HepG2 (cell line): ENCODE measurements around the gene ZMIZ1. TPM values are rescaled to one million over a fixed set of nuclear protein-coding genes. Genes with fewer than 3 reads are reported as not detected.

Source experiments
- CREB3 ChIP-seq: sonication (generic); formaldehyde crosslinking; IDR thresholded peaks from 2 replicates; pipeline ENCODE4 v1.5.0; 2020; ENCODE audit warnings: missing genetic modification reagents
- CREBL2 ChIP-seq: sonication (generic); formaldehyde crosslinking; IDR thresholded peaks from 2 replicates; pipeline ENCODE4 v1.8.1; 2023; ENCODE audit warnings: missing genetic modification reagents, mild to moderate bottlenecking, borderline replicate concordance
- ETS1 ChIP-seq: sonication (generic); formaldehyde crosslinking; IDR thresholded peaks from 2 replicates; pipeline ENCODE4 v1.4.0; 2020; ENCODE audit warnings: missing genetic modification reagents
- FOXK1 ChIP-seq: sonication (generic); formaldehyde crosslinking; IDR thresholded peaks from 2 replicates; pipeline ENCODE4 v1.4.0; 2020; ENCODE audit warnings: low read depth, missing genetic modification reagents, borderline replicate concordance
- FOXM1 ChIP-seq: sonication (generic); formaldehyde crosslinking; IDR thresholded peaks from 2 replicates; pipeline ENCODE4 v1.5.0; 2020; ENCODE audit warnings: missing genetic modification reagents
- LBX2 ChIP-seq: sonication (generic); formaldehyde crosslinking; IDR thresholded peaks from 2 replicates; pipeline ENCODE4 v1.5.0; 2020; ENCODE audit warnings: missing genetic modification reagents, mild to moderate bottlenecking, borderline replicate concordance
- POLR2AphosphoS2 ChIP-seq: IDR thresholded peaks from 2 replicates; pipeline ENCODE4 v1.6.1; 2011; ENCODE audit warnings: low read depth, low read length, improper control_type of control experiment
- STAT6 ChIP-seq: sonication (generic); formaldehyde crosslinking; IDR thresholded peaks from 2 replicates; pipeline ENCODE4 v1.4.0; 2020; ENCODE audit warnings: missing genetic modification reagents, mild to moderate bottlenecking, borderline replicate concordance
- THRA ChIP-seq: sonication (generic); formaldehyde crosslinking; IDR thresholded peaks from 2 replicates; pipeline ENCODE4 v1.4.0; 2020; ENCODE audit warnings: missing genetic modification reagents, borderline replicate concordance
- TSC22D2 ChIP-seq: sonication (generic); formaldehyde crosslinking; IDR thresholded peaks from 2 replicates; pipeline ENCODE4 v1.5.1; 2020; ENCODE audit warnings: missing genetic modification reagents, mild to moderate bottlenecking, borderline replicate concordance
- ZHX2 ChIP-seq, 2 experiments: sonication (generic) in 1 of 2; formaldehyde crosslinking in 1 of 2; IDR thresholded peaks; 2 replicates each; pipeline versions ENCODE4 v1.6.1 to v1.9.0; 2014 to 2022; ENCODE audit warnings: antibody characterized with exemption in 1 of 2, borderline replicate concordance in 1 of 2, inconsistent platforms in 1 of 2, low read depth in 1 of 2, missing genetic modification reagents in 1 of 2
- ZNF431 ChIP-seq: sonication (generic); formaldehyde crosslinking; IDR thresholded peaks from 2 replicates; pipeline ENCODE4 v1.9.0; 2022; ENCODE audit warnings: missing genetic modification reagents, low read depth, mild to moderate bottlenecking, borderline replicate concordance
- ZNF451 ChIP-seq: sonication (generic); formaldehyde crosslinking; IDR thresholded peaks from 2 replicates; pipeline ENCODE4 v1.5.0; 2020; ENCODE audit warnings: mild to moderate bottlenecking, missing genetic modification reagents
- ZNF496 ChIP-seq: sonication (generic); formaldehyde crosslinking; IDR thresholded peaks from 2 replicates; pipeline ENCODE4 v1.8.1; 2023; ENCODE audit warnings: mild to moderate bottlenecking, moderate library complexity, missing genetic modification reagents; ENCODE audit not compliant: insufficient replicate concordance
- ZNF558 ChIP-seq: sonication (generic); formaldehyde crosslinking; IDR thresholded peaks from 2 replicates; pipeline ENCODE4 v1.9.0; 2022; ENCODE audit warnings: mild to moderate bottlenecking, missing genetic modification reagents, borderline replicate concordance
- polyA plus RNA-seq, 8 experiments: library from polyadenylated mRNA; depleted of rRNA in 3 of 8; stranded (reverse) in 7 of 8; unstranded in 1 of 8; fragments of >200 nt; fragmentation: Illumina TruSeq in 4 of 8; extraction: Trizol in 4 of 8; gene quantifications; 2 replicates each; pipeline versions ENCODE4 v1.2.1 to v1.2.3, GENCODE V29; 2011 to 2016; ENCODE audit warnings: low read depth in 4 of 8, missing spikeins in 1 of 8, mixed read lengths in 1 of 8; ENCODE audit not compliant: insufficient read depth in 1 of 8
- total RNA-seq, 5 experiments: library from RNA; depleted of rRNA; stranded (reverse); fragments of >200 nt; fragmentation: Illumina TruSeq; extraction: Trizol; gene quantifications; 2 replicates each; pipeline ENCODE4 v1.2.3, GENCODE V29; 2016; ENCODE audit warnings: low read depth in 1 of 5

The ZMIZ1 gene
- total and polyA plus RNA-seq, 2 of the 13 experiments (the other 11 are each of a cell fraction or from before 2014, with no cell fraction given): 5.3 to 10.2 TPM

GRCh38 chr10:79184145-79184625 lies 115.4 kb downstream of the ZMIZ1 start (continued):
- TF ChIP-seq TSC22D2 (CRISPR knock-in tag) (no peak), ZNF451 (CRISPR knock-in tag) (no peak), CREB3 (no peak), POLR2AphosphoS2 (no peak), LBX2 (CRISPR knock-in tag) (no peak), ETS1 (CRISPR knock-in tag) (no peak), CREBL2 (CRISPR knock-in tag) (no peak), ZNF558 (CRISPR knock-in tag) (peak; percentile 42; the same call in 1 of the 2 replicates), ZHX2 (IDR thresholded peaks at IDR 0.05; ENCODE audit: low read depth) (no peak), ZHX2 (CRISPR knock-in tag; IDR thresholded peaks at IDR 0.05; ENCODE audit: borderline replicate concordance) (no peak), FOXK1 (CRISPR knock-in tag) (peak; percentile 62; the same call in 1 of the 2 replicates), THRA (peak; percentile 85), STAT6 (no peak), ZNF431 (CRISPR knock-in tag) (no peak), FOXM1 (no peak), ZNF496 (CRISPR knock-in tag) (no peak)
